Smooth muscle cell (in vitro differentiated cells): ENCODE measurements around the gene BPIFA1. TPM values are rescaled to one million over a fixed set of nuclear protein-coding genes. Genes with fewer than 3 reads are reported as not detected.

Source experiments
- DNase-seq: peaks from one replicate; lab custom pipeline; 2025; ENCODE audit not compliant: unreplicated experiment; lab: John Stamatoyannopoulos, UW
- H2AFZ ChIP-seq: fragments of 200-600 bp; sonication (generic); 2 replicates; pipeline ENCODE4 v1.6.0; 2016; ENCODE audit warnings: antibody characterized with exemption, low read depth, mild to moderate bottlenecking
- H3F3A ChIP-seq: fragments of 200-600 bp; sonication (generic); 2 replicates; pipeline ENCODE4 v1.6.0; 2017; ENCODE audit warnings: antibody characterized with exemption, low read depth
- H3K27ac ChIP-seq: fragments of 200-600 bp; sonication (generic); 2 replicates; pipeline ENCODE4 v1.5.1; 2016; ENCODE audit warnings: low read depth, mild to moderate bottlenecking
- H3K27me3 ChIP-seq: fragments of 200-600 bp; sonication (generic); 2 replicates; pipeline ENCODE4 v1.6.1; 2016; ENCODE audit warnings: low read depth, mild to moderate bottlenecking
- H3K36me3 ChIP-seq: fragments of 200-600 bp; sonication (generic); 2 replicates; pipeline ENCODE4 v1.5.1; 2016; ENCODE audit warnings: low read depth
- H3K4me1 ChIP-seq: fragments of 200-600 bp; sonication (generic); 2 replicates; pipeline ENCODE4 v1.5.1; 2016; ENCODE audit warnings: low read depth
- H3K4me2 ChIP-seq: fragments of 200-600 bp; sonication (generic); 2 replicates; pipeline ENCODE4 v1.6.0; 2016; ENCODE audit warnings: mild to moderate bottlenecking
- H3K4me3 ChIP-seq: fragments of 200-600 bp; sonication (generic); 2 replicates; pipeline ENCODE4 v1.5.1; 2016; ENCODE audit warnings: mild to moderate bottlenecking
- H3K79me2 ChIP-seq: fragments of 200-600 bp; sonication (generic); 2 replicates; pipeline ENCODE4 v1.6.0; 2016; ENCODE audit warnings: low read depth, mild to moderate bottlenecking
- H3K9ac ChIP-seq: fragments of 200-600 bp; sonication (generic); 2 replicates; pipeline ENCODE4 v1.6.0; 2016; ENCODE audit warnings: low read depth
- H3K9me3 ChIP-seq: fragments of 200-600 bp; sonication (generic); replicated peaks from 2 replicates; pipeline ENCODE4 v1.5.1; 2016; ENCODE audit warnings: low read depth
- H4K20me1 ChIP-seq: fragments of 200-600 bp; sonication (generic); 2 replicates; pipeline ENCODE4 v1.6.0; 2016; ENCODE audit warnings: low read depth
- WGBS: methylation state at CpG from one replicate; pipeline ENCODE4 v1.1.7; 2016; ENCODE audit warnings: low lambda C conversion rate; 5-methylcytosine and 5-hydroxymethylcytosine counted together
- polyA plus RNA-seq: library from polyadenylated mRNA; unstranded; fragments of >200 nt; fragmentation: Nextera tagmentation; extraction: Ambion mirVana; gene quantifications from 2 replicates; pipeline ENCODE4 v1.2.1, GENCODE V29; 2016
- total RNA-seq: library from RNA; depleted of rRNA; stranded (reverse); fragments of >200 nt; gene quantifications from 2 replicates; pipeline ENCODE4 v1.2.3, GENCODE V29; 2014
- TF ChIP-seq, protein P1 (sequence below): fragments of 200-600 bp; sonication (generic); IDR thresholded peaks from 2 replicates; pipeline ENCODE4 v1.5.1; 2017; ENCODE audit warnings: borderline replicate concordance, mild to moderate bottlenecking, antibody characterized with exemption; ENCODE audit not compliant: insufficient read depth, poor library complexity, severe bottlenecking

Gene BPIFA1
- total and polyA plus RNA-seq, 2 experiments from 2014 or later: not detected

DNA sequence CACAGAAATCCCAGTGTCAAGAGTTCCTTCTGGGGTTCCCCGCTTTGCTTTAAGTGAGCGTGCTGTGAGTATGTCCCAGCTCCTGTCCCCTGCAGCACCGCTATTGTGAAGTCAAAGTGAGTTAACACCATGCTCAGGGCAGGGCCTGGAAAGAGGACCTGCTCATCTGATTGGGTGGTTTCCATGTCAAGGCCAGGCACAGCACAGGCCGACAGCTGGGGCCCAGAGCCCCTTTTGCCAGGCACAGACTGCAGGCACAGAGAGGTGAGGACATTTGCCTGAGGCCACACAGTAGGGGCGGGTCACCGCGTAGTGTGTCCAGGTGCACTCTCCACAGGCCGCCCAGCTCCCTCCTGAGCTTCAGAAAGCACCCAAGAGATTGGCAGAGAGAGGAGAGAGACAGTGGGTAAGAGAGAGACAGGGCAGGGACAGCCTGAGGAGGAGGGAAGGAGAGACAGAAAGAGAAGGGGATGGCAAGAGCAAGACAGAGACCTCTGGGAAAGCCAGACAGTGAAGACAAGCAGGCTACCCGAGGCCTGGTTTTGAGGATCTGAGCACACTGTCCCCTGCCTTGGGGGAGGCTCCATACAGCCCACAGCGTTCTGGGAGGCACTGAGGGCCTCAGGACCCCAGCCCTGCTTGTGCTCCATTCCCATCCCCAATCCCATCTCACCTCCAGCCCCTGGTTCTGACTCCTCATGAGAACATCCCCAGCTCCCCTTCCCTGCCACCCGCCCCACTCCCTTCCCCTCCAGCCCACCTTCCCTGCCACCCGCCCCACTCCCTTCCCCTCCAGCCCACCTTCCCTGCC is 40.7 kb downstream of the BPIFA1 start:
- H3K36me3 ChIP-seq: no peaks in the 10 kb centered on the region
- H2AFZ ChIP-seq: no peak overlapping the region

DNA sequence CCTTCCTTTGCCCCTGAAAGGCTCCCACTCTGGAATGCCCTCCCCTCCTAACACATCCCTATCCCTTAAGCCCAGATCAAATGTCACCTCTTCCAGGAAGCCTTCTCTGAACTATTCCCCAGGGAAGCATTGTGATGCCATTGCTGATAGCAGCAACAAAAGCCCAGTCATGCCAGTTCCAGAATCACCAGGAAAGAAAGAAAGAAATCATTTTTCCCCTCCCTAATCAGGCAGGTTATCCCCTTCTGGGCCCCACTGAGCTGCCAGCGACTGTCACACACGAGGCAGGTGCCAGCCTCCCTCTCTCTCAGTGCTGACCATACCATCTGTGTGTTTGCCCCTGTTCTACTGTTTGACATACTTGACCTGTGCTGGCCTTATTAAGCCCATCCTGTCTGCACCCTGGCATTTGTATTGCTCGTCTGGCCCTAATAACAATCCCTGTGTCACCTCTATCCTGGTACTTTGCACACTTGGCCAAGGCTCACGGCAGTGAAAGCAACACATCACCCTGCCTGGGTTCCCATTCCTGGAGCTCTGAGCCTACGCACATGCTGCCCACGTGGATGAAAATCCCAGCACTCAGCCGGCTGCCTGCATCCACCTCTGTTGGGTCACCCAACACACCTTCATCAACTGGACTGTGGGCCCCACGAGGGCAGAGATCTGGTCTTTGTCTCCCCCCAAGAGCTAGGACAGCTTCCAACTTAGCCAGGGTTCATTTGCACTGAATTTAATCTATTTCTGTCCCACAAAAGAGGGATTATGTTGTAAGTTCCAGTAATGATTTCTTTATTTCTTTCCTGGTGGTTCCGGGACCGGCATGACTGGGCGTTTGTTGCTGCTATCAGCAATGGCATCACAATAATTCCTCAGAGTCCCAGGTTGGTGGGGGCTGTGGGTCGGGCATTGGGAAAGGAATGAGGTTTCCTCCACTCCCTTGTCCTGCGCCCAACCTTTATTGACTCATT is 42.0 kb downstream of the BPIFA1 start:
- Histone ChIP-seq H2AFZ (no peak overlapping the region), H3K9ac (no peak overlapping the region), H4K20me1 (no peaks in the 10 kb centered on the region), H3K36me3 (no peaks in the 10 kb centered on the region), H3K79me2 (no peaks in the 10 kb centered on the region), H3K4me2 (no peak overlapping the region), H3K27me3 (peaks cover 22% of the 10 kb centered on the region), H3K4me3 (no peak overlapping the region), H3F3A (no peaks in the 10 kb centered on the region), H3K9me3 (no peaks in the 10 kb centered on the region), H3K27ac (no peak overlapping the region), H3K4me1 (no peaks in the 10 kb centered on the region)
- TF ChIP-seq, protein P1, sequence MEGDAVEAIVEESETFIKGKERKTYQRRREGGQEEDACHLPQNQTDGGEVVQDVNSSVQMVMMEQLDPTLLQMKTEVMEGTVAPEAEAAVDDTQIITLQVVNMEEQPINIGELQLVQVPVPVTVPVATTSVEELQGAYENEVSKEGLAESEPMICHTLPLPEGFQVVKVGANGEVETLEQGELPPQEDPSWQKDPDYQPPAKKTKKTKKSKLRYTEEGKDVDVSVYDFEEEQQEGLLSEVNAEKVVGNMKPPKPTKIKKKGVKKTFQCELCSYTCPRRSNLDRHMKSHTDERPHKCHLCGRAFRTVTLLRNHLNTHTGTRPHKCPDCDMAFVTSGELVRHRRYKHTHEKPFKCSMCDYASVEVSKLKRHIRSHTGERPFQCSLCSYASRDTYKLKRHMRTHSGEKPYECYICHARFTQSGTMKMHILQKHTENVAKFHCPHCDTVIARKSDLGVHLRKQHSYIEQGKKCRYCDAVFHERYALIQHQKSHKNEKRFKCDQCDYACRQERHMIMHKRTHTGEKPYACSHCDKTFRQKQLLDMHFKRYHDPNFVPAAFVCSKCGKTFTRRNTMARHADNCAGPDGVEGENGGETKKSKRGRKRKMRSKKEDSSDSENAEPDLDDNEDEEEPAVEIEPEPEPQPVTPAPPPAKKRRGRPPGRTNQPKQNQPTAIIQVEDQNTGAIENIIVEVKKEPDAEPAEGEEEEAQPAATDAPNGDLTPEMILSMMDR: no peak
- DNase-seq: no peak
- WGBS: 75% methylated on average over 13 of the region's 13 CpGs

More for the DNA sequence above, 40.7 kb downstream of the BPIFA1 start:
- no peaks in the 10 kb centered on the region for H4K20me1 ChIP-seq
- WGBS: 80% methylated on average over 10 of the region's 12 CpGs
- peaks cover 35% of the 10 kb centered on the region for H3K27me3 ChIP-seq
- no peak overlapping the region for H3K4me3 ChIP-seq
- H3K4me2 ChIP-seq: no peak overlapping the region
- no peak overlapping the region for H3K27ac ChIP-seq
- no peak overlapping the region for H3K9ac ChIP-seq
- no peaks in the 10 kb centered on the region for H3K79me2 ChIP-seq
- H3K4me1 ChIP-seq: no peaks in the 10 kb centered on the region
- H3F3A ChIP-seq: no peaks in the 10 kb centered on the region
- DNase-seq: no peak
- TF ChIP-seq, protein P1: no peak
- no peaks in the 10 kb centered on the region for H3K9me3 ChIP-seq

DNA sequence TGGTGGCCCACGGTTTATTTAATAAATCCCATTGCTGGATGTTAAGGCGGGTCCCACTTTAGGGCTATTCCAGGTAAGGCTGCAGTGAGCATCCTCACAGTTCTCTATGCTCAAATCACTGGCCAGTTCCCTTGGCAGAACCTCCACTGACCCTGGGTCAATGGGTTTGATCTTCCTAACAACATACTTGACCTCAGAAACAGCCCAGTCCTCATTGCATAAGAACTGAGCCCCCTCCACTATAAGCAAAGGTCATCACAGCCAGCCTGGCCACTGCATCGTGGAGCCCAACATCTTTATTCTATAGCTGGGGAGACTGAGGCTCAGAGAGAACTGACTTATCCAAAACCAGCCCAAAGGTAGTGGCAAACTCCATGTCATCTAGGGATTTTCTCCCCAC is 42.9 kb downstream of the BPIFA1 start:
- no peaks in the 10 kb centered on the region for H3K79me2 ChIP-seq
- no peak overlapping the region for H3K9ac ChIP-seq
- H3K4me1 ChIP-seq: no peaks in the 10 kb centered on the region
- no peaks in the 10 kb centered on the region for H3F3A ChIP-seq
- no peak overlapping the region for H3K4me3 ChIP-seq
- H4K20me1 ChIP-seq: no peaks in the 10 kb centered on the region
- no peaks in the 10 kb centered on the region for H3K9me3 ChIP-seq
- H3K4me2 ChIP-seq: no peak overlapping the region
- H2AFZ ChIP-seq: no peak overlapping the region
- TF ChIP-seq, protein P1: no peak
- H3K27me3 ChIP-seq: peaks cover 20% of the 10 kb centered on the region
- 93% methylated on average over 3 of the region's 3 CpGs for WGBS
- H3K36me3 ChIP-seq: no peaks in the 10 kb centered on the region
- H3K27ac ChIP-seq: no peak overlapping the region
- no peak for DNase-seq
